H9 (cell line): ENCODE results near the gene CEP85L. TPM values are rescaled to one million over a fixed set of nuclear protein-coding genes. Genes with fewer than 3 reads are reported as not detected.

ENCODE experiments used
- DNase-seq: peaks from one replicate; pipeline ENCODE4 v3.0.0-alpha.2; 2017
- H2AFZ ChIP-seq: one replicate; pipeline ENCODE4 v1.6.1; 2013; ENCODE audit warnings: mild to moderate bottlenecking, low read length, control low read depth, moderate library complexity
- H2AK5ac ChIP-seq: 2 replicates; pipeline ENCODE4 v1.6.1; 2013; ENCODE audit warnings: low read length, control low read depth, mixed read lengths; ENCODE audit not compliant: insufficient read length
- H2BK120ac ChIP-seq: one replicate; pipeline ENCODE4 v1.6.1; 2013; ENCODE audit warnings: low read depth, mild to moderate bottlenecking, low read length, control low read depth, inconsistent platforms; ENCODE audit not compliant: poor library complexity, severe bottlenecking
- H2BK12ac ChIP-seq: 2 replicates; pipeline ENCODE4 v1.6.1; 2013; ENCODE audit warnings: low read length, control low read depth, mixed read lengths, low read depth; ENCODE audit not compliant: insufficient read length
- H2BK15ac ChIP-seq: 2 replicates; pipeline ENCODE4 v1.6.1; 2013; ENCODE audit warnings: low read depth, low read length, control low read depth
- H2BK20ac ChIP-seq: one replicate; pipeline ENCODE4 v1.6.1; 2013; ENCODE audit warnings: low read depth, mild to moderate bottlenecking, low read length, control low read depth, inconsistent platforms; ENCODE audit not compliant: poor library complexity, severe bottlenecking
- H2BK5ac ChIP-seq: 2 replicates; pipeline ENCODE4 v1.6.1; 2013; ENCODE audit warnings: low read length, control low read depth, mixed read lengths; ENCODE audit not compliant: insufficient read length
- H3K14ac ChIP-seq: 2 replicates; pipeline ENCODE4 v1.6.1; 2013; ENCODE audit warnings: low read length, control low read depth; ENCODE audit not compliant: insufficient read depth
- H3K18ac ChIP-seq: 2 replicates; pipeline ENCODE4 v1.6.1; 2013; ENCODE audit warnings: low read depth, mild to moderate bottlenecking, mixed read lengths, low read length, control low read depth; ENCODE audit not compliant: insufficient read length
- H3K23ac ChIP-seq: 2 replicates; pipeline ENCODE4 v1.6.1; 2013; ENCODE audit warnings: low read length, control low read depth, mixed read lengths, low read depth; ENCODE audit not compliant: insufficient read length
- H3K23me2 ChIP-seq: 2 replicates; pipeline ENCODE4 v1.6.1; 2013; ENCODE audit warnings: low read depth, mild to moderate bottlenecking, mixed read lengths, low read length, control low read depth; ENCODE audit not compliant: insufficient read length, poor library complexity, severe bottlenecking
- H3K27ac ChIP-seq: 2 replicates; pipeline ENCODE4 v1.5.1; 2013; ENCODE audit warnings: low read length, control low read depth, mixed read lengths, low read depth; ENCODE audit not compliant: insufficient read length
- H3K27me3 ChIP-seq: 2 replicates; pipeline ENCODE4 v1.6.1; 2013; ENCODE audit warnings: low read length, control low read depth, inconsistent platforms; ENCODE audit not compliant: insufficient read depth
- H3K4ac ChIP-seq: 2 replicates; pipeline ENCODE4 v1.6.1; 2013; ENCODE audit warnings: low read depth, mild to moderate bottlenecking, control low read depth, inconsistent platforms, low read length, moderate library complexity
- H3K4me1 ChIP-seq: 2 replicates; pipeline ENCODE4 v1.6.1; 2013; ENCODE audit warnings: low read length, control low read depth, inconsistent platforms; ENCODE audit not compliant: insufficient read depth
- H3K4me2 ChIP-seq: 2 replicates; pipeline ENCODE4 v1.6.1; 2013; ENCODE audit warnings: low read length, control low read depth, mixed read lengths; ENCODE audit not compliant: insufficient read length, insufficient read depth
- H3K56ac ChIP-seq: 2 replicates; pipeline ENCODE4 v1.6.1; 2013; ENCODE audit warnings: low read depth, mild to moderate bottlenecking, mixed read lengths, low read length, control low read depth; ENCODE audit not compliant: insufficient read length
- H3K79me1 ChIP-seq: 2 replicates; pipeline ENCODE4 v1.6.1; 2013; ENCODE audit warnings: low read depth, mild to moderate bottlenecking, moderate library complexity, low read length, control low read depth, inconsistent platforms; ENCODE audit not compliant: insufficient read depth, poor library complexity, severe bottlenecking
- H3K79me2 ChIP-seq: 2 replicates; pipeline ENCODE4 v1.6.1; 2013; ENCODE audit warnings: low read length, control low read depth, inconsistent platforms; ENCODE audit not compliant: insufficient read depth
- H3K9ac ChIP-seq: 2 replicates; pipeline ENCODE4 v1.6.1; 2013; ENCODE audit warnings: low read length, control low read depth, mixed read lengths; ENCODE audit not compliant: insufficient read length; ENCODE audit errors: extremely low read depth
- H3K9me3 ChIP-seq: one replicate; pipeline ENCODE4 v1.6.1; 2013; ENCODE audit warnings: low read depth, low read length, inconsistent platforms; ENCODE audit not compliant: control insufficient read depth
- H3T11ph ChIP-seq: one replicate; pipeline ENCODE4 v1.6.1; 2013; ENCODE audit warnings: mild to moderate bottlenecking, low read length, control low read depth, inconsistent platforms
- H4K20me1 ChIP-seq: one replicate; pipeline ENCODE4 v1.6.1; 2013; ENCODE audit not compliant: control insufficient read depth, insufficient read length, insufficient read depth
- H4K5ac ChIP-seq: 2 replicates; pipeline ENCODE4 v1.6.1; 2013; ENCODE audit warnings: low read depth, mild to moderate bottlenecking, mixed read lengths, low read length, control low read depth; ENCODE audit not compliant: insufficient read length
- H4K8ac ChIP-seq: replicated peaks from 2 replicates; pipeline ENCODE4 v1.6.1; 2013; ENCODE audit warnings: low read length, control low read depth, mixed read lengths, low read depth; ENCODE audit not compliant: insufficient read length
- H4K91ac ChIP-seq: 2 replicates; pipeline ENCODE4 v1.6.1; 2013; ENCODE audit warnings: low read depth, mild to moderate bottlenecking, moderate library complexity, mixed read lengths, low read length, control low read depth; ENCODE audit not compliant: insufficient read length
- H3K27ac Mint-ChIP-seq, 3 experiments: 2 replicates in 2 of 3; 3 replicates in 1 of 3; pipeline ENCODE4 v1.8.0; 2020 to 2021; ENCODE audit warnings: mixed read lengths in 3 of 3, mild to moderate bottlenecking in 1 of 3, moderate library complexity in 1 of 3
- H3K27me3 Mint-ChIP-seq: 2 replicates; pipeline ENCODE4 v1.8.0; 2021; ENCODE audit warnings: low read depth, mild to moderate bottlenecking, moderate library complexity, mixed read lengths
- H3K36me3 Mint-ChIP-seq, 3 experiments: 2 replicates in 2 of 3; 3 replicates in 1 of 3; pipeline ENCODE4 v1.8.0; 2020 to 2021; ENCODE audit warnings: low read depth in 3 of 3, mixed read lengths in 3 of 3; ENCODE audit not compliant: insufficient read depth in 1 of 3
- H3K4me1 Mint-ChIP-seq, 2 experiments: 2 replicates each; pipeline ENCODE4 v1.8.0; 2020; ENCODE audit warnings: mixed read lengths in 2 of 2
- H3K4me3 Mint-ChIP-seq, 2 experiments: 2 replicates in 1 of 2; 3 replicates in 1 of 2; pipeline ENCODE4 v1.8.0; 2020 to 2021; ENCODE audit warnings: mild to moderate bottlenecking in 2 of 2, mixed read lengths in 2 of 2, moderate library complexity in 1 of 2
- H3K9me3 Mint-ChIP-seq, 2 experiments: 2 replicates in 1 of 2; 3 replicates in 1 of 2; pipeline ENCODE4 v1.8.0; 2020; ENCODE audit warnings: mild to moderate bottlenecking in 2 of 2, mixed read lengths in 2 of 2, moderate library complexity in 1 of 2
- CTCF ChIP-seq: fragments of 200-600 bp; sonication (generic); conservative IDR thresholded peaks from 3 replicates; pipeline ENCODE4 v1.8.0; 2021; ENCODE audit warnings: antibody characterized with exemption, mild to moderate bottlenecking
- WGBS: extraction: QIAGEN DNeasy Blood & Tissue Kit; methylation state at CpG from one replicate; pipeline ENCODE4 v1.1.7; 2013; ENCODE audit warnings: missing lambda C conversion rate, low lambda C conversion rate, mixed read lengths; ENCODE audit not compliant: insufficient read length; ENCODE audit errors: extremely low coverage; 5-methylcytosine and 5-hydroxymethylcytosine counted together
- total RNA-seq: library from RNA; stranded (reverse); gene quantifications from 2 replicates; pipeline ENCODE4 v1.2.1, GENCODE V29; 2021

Gene CEP85L
- total RNA-seq, 1 experiment from 2014 or later: 3.8 TPM

- Histone ChIP-seq H4K20me1 (no peaks in the 10 kb centered on the region), H4K5ac (no peak overlapping the region), H2AFZ (no peak overlapping the region), H3K23ac (no peak overlapping the region), H2BK20ac (no peak overlapping the region), H3K18ac (no peak overlapping the region), H3T11ph (no peak overlapping the region), H3K9me3 (peaks cover 7% of the 10 kb centered on the region), H3K27me3 (no peaks in the 10 kb centered on the region), H3K4ac (no peak overlapping the region), H3K23me2 (no peaks in the 10 kb centered on the region), H4K8ac (no peak overlapping the region), H2AK5ac (no peak overlapping the region), H3K4me2 (no peak overlapping the region), H2BK120ac (no peak overlapping the region), H3K79me1 (no peaks in the 10 kb centered on the region), H3K27ac (no peak overlapping the region), H3K4me1 (peaks cover 4% of the 10 kb centered on the region; the same call in 1 of the 2 replicates), H2BK12ac (no peak overlapping the region), H3K9ac (no peak overlapping the region), H3K56ac (no peak overlapping the region), H3K79me2 (0 out of 2 replicates have a peak, but pooled peaks cover 2% of the 10 kb centered on the region), H2BK15ac (no peak overlapping the region), H2BK5ac (no peak overlapping the region), H3K14ac (no peak overlapping the region), H4K91ac (no peak overlapping the region)
- Mint-ChIP-seq H3K36me3 (peaks cover 8 to 9% (median 8%) of the 10 kb centered on the region in 3 experiments), H3K27ac (no peak overlapping the region), H3K27me3 (no peaks in the 10 kb centered on the region; the same call in 1 of the 2 replicates), H3K4me3 (no peak overlapping the region), H3K4me1 (peaks cover 17 to 32% of the 10 kb centered on the region in 2 experiments), H3K9me3 (peaks cover 8% of the 10 kb centered on the region in 2 experiments)
- no peak for DNase-seq
- no peak for TF ChIP-seq CTCF
- WGBS: no CpG with 5 or more reads among the region's 1 CpG
Observed at GRCh38 chr6:118630923-118631322, 20.5 kb downstream of the CEP85L start.
